COLO668 (cell line): ENCODE data around the gene MTA1.

Source experiments
- DNase-seq: peaks from one replicate; lab custom pipeline; 2025; ENCODE audit not compliant: unreplicated experiment; lab: John Stamatoyannopoulos, UW

The MTA1 gene

GRCh38 chr14:105442125-105442524 is 22.5 kb downstream of the MTA1 start:
- no peak for DNase-seq

- DNase-seq: no peak
Measured at GRCh38 chr14:105442834-105443233, 23.2 kb downstream of the MTA1 start.

- no peak for DNase-seq
Measured at GRCh38 chr14:105444859-105445258, 25.2 kb downstream of the MTA1 start.

- no peak for DNase-seq
Measured at GRCh38 chr14:105445290-105445689, 25.7 kb downstream of the MTA1 start.

GRCh38 chr14:105445901-105446845 is 26.5 kb downstream of the MTA1 start:
- DNase-seq: no peak

- DNase-seq: no peak
Measured at GRCh38 chr14:105446971-105447370, 27.3 kb downstream of the MTA1 start.

GRCh38 chr14:105447651-105448640 is 28.3 kb downstream of the MTA1 start:
- no peak for DNase-seq

- peak; percentile 60 for DNase-seq
Measured at GRCh38 chr14:105448706-105449111, 29.1 kb downstream of the MTA1 start.

- no peak for DNase-seq
Measured at GRCh38 chr14:105449276-105450122, 29.9 kb downstream of the MTA1 start.

GRCh38 chr14:105450123-105450505 is 30.5 kb downstream of the MTA1 start:
- no peak for DNase-seq

- DNase-seq: no peak
Measured at GRCh38 chr14:105450864-105451720, 31.5 kb downstream of the MTA1 start.

- no peak for DNase-seq
Measured at GRCh38 chr14:105452963-105453362, 33.3 kb downstream of the MTA1 start.

GRCh38 chr14:105453847-105454246 is 34.2 kb downstream of the MTA1 start:
- DNase-seq: no peak

- no peak for DNase-seq
Measured at GRCh38 chr14:105455086-105455640, 35.5 kb downstream of the MTA1 start.

- DNase-seq: no peak
Measured at GRCh38 chr14:105455766-105456660, 36.4 kb downstream of the MTA1 start.

- no peak for DNase-seq
Measured at GRCh38 chr14:105456736-105457617, 37.4 kb downstream of the MTA1 start.

GRCh38 chr14:105458010-105458409 is 38.4 kb downstream of the MTA1 start:
- DNase-seq: no peak
